ENCODE data around the gene CEP112. TPM values are rescaled to one million over a fixed set of nuclear protein-coding genes. Genes with fewer than 3 reads are reported as not detected.

The CEP112 gene
- total and polyA plus RNA-seq, 2 donors (not counting 3 experiments of a cell fraction or from before 2014, with no cell fraction given): 1.5 to 25.3 TPM

DNA sequence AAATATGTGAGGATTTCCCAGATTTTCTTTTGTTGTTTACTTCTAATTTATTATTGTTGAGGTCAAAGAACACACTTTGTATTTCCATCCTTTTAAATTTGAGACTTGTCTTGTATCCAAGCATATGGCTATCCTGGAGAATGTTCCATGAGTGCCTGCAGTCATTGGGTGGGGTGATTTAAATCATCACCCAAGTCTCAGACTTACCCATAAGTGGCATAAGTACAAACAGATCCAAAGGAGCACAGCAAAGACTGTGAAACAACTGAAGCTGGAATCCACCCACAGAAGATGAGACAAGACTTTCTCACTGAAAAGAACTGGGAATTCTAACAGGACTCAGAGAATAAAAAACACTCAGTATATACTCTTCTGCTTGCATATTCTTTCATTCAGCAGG, 239.9 kb downstream of the CEP112 start:
- ChIA-PET CTCF (interaction anchor here (0.8 to 1.4 kb wide), 2 partner anchors 9 to 71 kb away, joined by 3 to 4 read pairs; no protein-coding TSS in a partner anchor), POLR2A (no interaction called here)
- intact Hi-C loops (cut with micrococcal nuclease): no loop called here
- Histone ChIP-seq H3K4me2 (ENCODE audit: insufficient read depth, low read length) (no peak overlapping the region), H3K9me3 (replicated peaks; ENCODE audit: control insufficient read depth, insufficient read depth, low read length) (no peaks in the 10 kb centered on the region), H3K27me3 (ENCODE audit: control insufficient read depth in 2 of 2, insufficient read depth in 2 of 2, low read length in 2 of 2) (no peaks in the 10 kb centered on the region), H3K9me1 (replicated peaks; ENCODE audit: control insufficient read depth, extremely low read depth, insufficient read depth, low read length) (no peaks in the 10 kb centered on the region), H3K27ac (ENCODE audit: insufficient read depth, low read depth, low read length) (no peak overlapping the region), H3K4me3 (replicated peaks in 1 of 3; ENCODE audit: insufficient read depth in 1 of 3, low read depth in 1 of 3, low read length in 3 of 3) (no peak overlapping the region), H3K79me2 (ENCODE audit: control insufficient read depth, insufficient read depth, low read length) (no peaks in the 10 kb centered on the region), H3K4me1 (ENCODE audit: control insufficient read depth, extremely low read depth, insufficient read depth, low read length) (no peaks in the 10 kb centered on the region), H4K20me1 (replicated peaks; ENCODE audit: control insufficient read depth, extremely low read depth, insufficient read depth, low read length) (no peaks in the 10 kb centered on the region), H3K9ac (replicated peaks; ENCODE audit: extremely low read depth, insufficient read depth, low read length) (no peak overlapping the region), H2AFZ (ENCODE audit: low read depth, low read length) (no peak overlapping the region), H3K36me3 (ENCODE audit: control insufficient read depth in 2 of 2, extremely low read depth in 1 of 2, insufficient read depth in 2 of 2, low read length in 2 of 2) (no peaks in the 10 kb centered on the region)
- dilution Hi-C loops (cut with MboI; ENCODE audit: extremely low pct_ligation_motif_present, low sequenced_read_pairs): no loop called here
- no peak for FAIRE-seq
- no peak for TF ChIP-seq POLR2A (IDR thresholded peaks at IDR 0.05; ENCODE audit: low read depth, low read length)
- TF ChIP-seq GATA2 (IDR thresholded peaks at IDR 0.05; ENCODE audit: insufficient read depth, insufficient read length, low read depth, low read length): no peak
- no peak for TF ChIP-seq MYC (IDR thresholded peaks at IDR 0.05; ENCODE audit: low read depth, low read length)
- BruUV-seq (replicated peaks): no TSS peak
- no peak for DNase-seq (ENCODE audit: low read depth, low spot score)

DNA sequence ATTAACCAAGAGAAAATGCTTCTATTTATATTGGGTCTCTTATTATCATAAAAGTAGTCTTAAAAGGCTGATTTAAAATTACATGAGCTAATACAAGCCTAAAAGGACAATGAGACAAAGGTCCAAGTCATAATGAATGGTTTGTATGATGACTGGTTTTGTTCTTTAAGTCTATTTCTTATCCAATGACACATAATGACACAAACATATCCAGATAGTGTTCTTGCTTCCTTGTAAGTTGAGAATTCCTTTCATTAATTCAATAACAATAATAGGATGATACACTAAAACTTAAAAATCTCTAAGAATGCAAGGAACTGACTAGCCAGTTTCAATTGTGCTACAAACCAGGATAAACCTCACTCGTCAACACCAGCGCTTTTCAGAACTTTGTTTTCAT, 244.1 kb downstream of the CEP112 start:
- POLR2A ChIA-PET: no interaction called here
- dilution Hi-C loops (cut with MboI; ENCODE audit: extremely low pct_ligation_motif_present, low sequenced_read_pairs): no loop called here
- H3K9me3 ChIP-seq (replicated peaks; ENCODE audit: control insufficient read depth, insufficient read depth, low read length): no peaks in the 10 kb centered on the region
- no peaks in the 10 kb centered on the region for H3K4me1 ChIP-seq (ENCODE audit: control insufficient read depth, extremely low read depth, insufficient read depth, low read length)
- H3K27me3 ChIP-seq (ENCODE audit: control insufficient read depth in 2 of 2, insufficient read depth in 2 of 2, low read length in 2 of 2): no peaks in the 10 kb centered on the region
- no peak for FAIRE-seq
- no peaks in the 10 kb centered on the region for H3K79me2 ChIP-seq (ENCODE audit: control insufficient read depth, insufficient read depth, low read length)
- no TSS peak for BruUV-seq (replicated peaks)
- no peaks in the 10 kb centered on the region for H4K20me1 ChIP-seq (replicated peaks; ENCODE audit: control insufficient read depth, extremely low read depth, insufficient read depth, low read length)
- no peak overlapping the region for H3K4me3 ChIP-seq (replicated peaks in 1 of 3; ENCODE audit: insufficient read depth in 1 of 3, low read depth in 1 of 3, low read length in 3 of 3)
- no peaks in the 10 kb centered on the region for H3K9me1 ChIP-seq (replicated peaks; ENCODE audit: control insufficient read depth, extremely low read depth, insufficient read depth, low read length)
- intact Hi-C loops (cut with micrococcal nuclease): no loop called here
- H3K4me2 ChIP-seq (ENCODE audit: insufficient read depth, low read length): no peak overlapping the region
- no peak overlapping the region for H2AFZ ChIP-seq (ENCODE audit: low read depth, low read length)
- no peak overlapping the region for H3K9ac ChIP-seq (replicated peaks; ENCODE audit: extremely low read depth, insufficient read depth, low read length)
- no peak overlapping the region for H3K27ac ChIP-seq (ENCODE audit: insufficient read depth, low read depth, low read length)
- H3K36me3 ChIP-seq (ENCODE audit: control insufficient read depth in 2 of 2, extremely low read depth in 1 of 2, insufficient read depth in 2 of 2, low read length in 2 of 2): no peaks in the 10 kb centered on the region
- no peak for DNase-seq (ENCODE audit: low read depth, low spot score)
- CTCF ChIA-PET: no interaction called here
- TF ChIP-seq FOS (IDR thresholded peaks at IDR 0.05; ENCODE audit: borderline replicate concordance, insufficient read depth, low read length): no peak
- TF ChIP-seq JUN (IDR thresholded peaks at IDR 0.05; ENCODE audit: borderline replicate concordance, insufficient read depth, insufficient read length, low read depth): no peak
- no peak for TF ChIP-seq POLR2A (IDR thresholded peaks at IDR 0.05; ENCODE audit: low read depth, low read length)

Measured in endothelial cell of umbilical vein (primary cell).